Spleen (tissue), 11 donors: ENCODE results near the gene KRTAP12-4. TPM values are rescaled to one million over a fixed set of nuclear protein-coding genes. Genes with fewer than 3 reads are reported as not detected.
A peak's percentile ranks its signal among the peaks of the same experiment; 100 is the strongest.

ENCODE experiments used
- DNase-seq: peaks from one replicate; pipeline ENCODE4 v3.0.0-alpha.2; 2020
- H3K27ac ChIP-seq, 8 donors: fragments of 200-600 bp; sonication (generic) in 7 of 8; 1 replicate in 4 of 8; 2 replicates in 4 of 8; pipeline versions ENCODE4 v1.5.0 to v1.8.0; 2016 to 2021; ENCODE audit warnings: inconsistent platforms in 4 of 8, mild to moderate bottlenecking in 4 of 8, moderate library complexity in 1 of 8
- H3K27me3 ChIP-seq, 7 donors: fragments of 200-600 bp; sonication (generic) in 6 of 7; replicated peaks in 1 of 7; 1 replicate in 4 of 7; 2 replicates in 3 of 7; pipeline versions ENCODE4 v1.5.0 to v1.8.0; 2016 to 2021; ENCODE audit warnings: inconsistent platforms in 3 of 7, mild to moderate bottlenecking in 1 of 7
- H3K36me3 ChIP-seq, 6 donors: fragments of 200-600 bp; sonication (generic) in 5 of 6; 1 replicate in 4 of 6; 2 replicates in 2 of 6; pipeline versions ENCODE4 v1.5.0 to v1.8.0; 2016 to 2021; ENCODE audit warnings: inconsistent platforms in 2 of 6
- H3K4me1 ChIP-seq, 6 donors: fragments of 200-600 bp; sonication (generic) in 5 of 6; 1 replicate in 3 of 6; 2 replicates in 3 of 6; pipeline versions ENCODE4 v1.5.0 to v1.8.0; 2016 to 2021; ENCODE audit warnings: inconsistent platforms in 3 of 6
- H3K4me3 ChIP-seq, 8 donors: fragments of 200-600 bp; sonication (generic) in 7 of 8; 1 replicate in 4 of 8; 2 replicates in 4 of 8; pipeline versions ENCODE4 v1.5.0 to v1.8.0; 2016 to 2021; ENCODE audit warnings: inconsistent platforms in 4 of 8, mild to moderate bottlenecking in 4 of 8, moderate library complexity in 2 of 8
- H3K9me3 ChIP-seq, 8 donors: fragments of 200-600 bp; sonication (generic) in 7 of 8; 1 replicate in 4 of 8; 2 replicates in 4 of 8; pipeline versions ENCODE4 v1.5.0 to v1.8.0; 2016 to 2021; ENCODE audit warnings: inconsistent platforms in 4 of 8
- POLR2A ChIP-seq, 3 donors: fragments of 450-650 bp; IDR thresholded peaks; one replicate each; pipeline ENCODE4 v1.5.1; 2017; ENCODE audit warnings: antibody characterized with exemption in 3 of 3, mild to moderate bottlenecking in 1 of 3
- POLR2AphosphoS5 ChIP-seq, 3 donors: sonication (generic); formaldehyde crosslinking; IDR thresholded peaks; one replicate each; pipeline ENCODE4 v1.5.1; 2017; ENCODE audit warnings: antibody characterized with exemption in 3 of 3
- WGBS, 5 donors: extraction: QIAGEN DNeasy Blood & Tissue Kit in 3 of 5; methylation state at CpG; one replicate each; pipeline versions ENCODE4 v1.1.5 to v1.1.7; 2013 to 2018; 5-methylcytosine and 5-hydroxymethylcytosine counted together
- intact Hi-C: fragments of 100-400 bp; cut with DNase I; formaldehyde crosslinking; loops from one replicate; pipeline ENCODE4 v1.15.0; 2023; ENCODE audit warnings: low total_unique reads
- polyA plus RNA-seq, 3 donors: library from polyadenylated mRNA; stranded (reverse); fragments of 200-250 nt; gene quantifications; one replicate each; pipeline ENCODE4 v1.2.1, GENCODE V29; 2013
- total RNA-seq, 7 donors: library from RNA; depleted of rRNA in 3 of 7; stranded (reverse); fragments of >200 nt in 3 of 7; fragmentation: NEBNext Ultra II Directional in 4 of 7; extraction: Animal tissue kit (Norgen Biotek cat#: 25700) in 4 of 7; gene quantifications; one replicate each; pipeline versions ENCODE4 v1.1.0 to v1.2.1, GENCODE V29; 2016 to 2021
- TF ChIP-seq, protein P1 (sequence below), 11 experiments: fragments of 200-600 bp in 7 of 11; fragments of 450-650 bp in 4 of 11; sonication (generic) in 4 of 11; IDR thresholded peaks in 8 of 11; conservative IDR thresholded peaks in 3 of 11; 1 replicate in 7 of 11; 2 replicates in 4 of 11; pipeline versions ENCODE4 v1.4.0 to v1.8.0; 2016 to 2021; ENCODE audit warnings: antibody characterized with exemption in 11 of 11, inconsistent platforms in 4 of 11, mild to moderate bottlenecking in 1 of 11
- donor health status: healthy with polysubstance abuse.
- donor health status: DM: no; HTN: no; CAD: no; lungs with moderate emphysema.
- donor health status: DM: no; HTN: no; CAD: no.
- donor health status: Bipolar disorder and iron deficiency.
- donor health status: healthy.
- donor health status: DM: no; HTN: no; CAD: no.
- donor health status: DM: yes; HTN: yes; CAD: no.

Gene KRTAP12-4
- total and polyA plus RNA-seq, 10 donors = not detected

DNA sequence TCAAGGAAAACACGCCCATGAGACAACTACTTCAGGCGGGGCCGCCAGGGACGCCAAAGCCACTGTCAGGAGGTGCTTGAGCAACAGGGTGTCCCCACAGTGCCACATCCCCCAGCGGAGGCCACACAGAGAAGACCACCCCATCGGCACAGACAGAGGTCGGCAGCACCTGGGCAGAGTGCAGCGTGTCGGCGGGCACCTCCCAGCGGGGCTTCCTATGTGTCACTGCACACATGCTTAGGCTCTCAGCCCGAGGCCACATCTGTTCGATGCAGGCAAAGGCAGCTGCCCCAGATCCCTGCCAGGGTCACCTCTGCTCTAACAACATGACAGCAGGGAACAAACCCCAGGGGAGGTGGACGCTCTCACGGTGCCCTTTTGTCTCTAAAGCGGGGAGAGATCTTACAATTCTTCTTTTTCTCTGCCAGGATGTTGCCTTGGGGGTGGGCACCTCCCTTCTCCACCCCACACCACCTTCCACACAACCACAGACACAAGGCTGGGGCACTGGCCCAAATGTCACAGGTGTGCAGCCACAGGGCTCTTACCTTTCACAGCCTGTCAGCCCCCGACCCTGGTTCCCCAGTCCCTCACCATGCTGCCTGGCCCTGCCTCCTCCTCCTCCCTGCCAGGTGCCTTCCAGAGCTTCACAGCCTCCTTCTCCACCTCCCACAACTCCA lies 38.4 kb downstream of the KRTAP12-4 start:
- no peak overlapping the region for H3K4me3 ChIP-seq
- H3K4me1 ChIP-seq = peaks cover 0 to 18% (median 5%) of the 10 kb centered on the region in 6 donors
- H3K36me3 ChIP-seq = no peaks in the 10 kb centered on the region
- H3K27ac ChIP-seq = no peak overlapping the region
- intact Hi-C loops = no loop called here
- 75 to 84% (median 81%) methylated on average over 12 to 17 of the region's 17 CpGs for WGBS, 5 donors
- H3K27me3 ChIP-seq = peaks cover 0 to 41% (median 0%) of the 10 kb centered on the region in 7 donors
- peaks cover 0 to 28% (median 26%) of the 10 kb centered on the region in 8 donors for H3K9me3 ChIP-seq
- TF ChIP-seq, protein P1, sequence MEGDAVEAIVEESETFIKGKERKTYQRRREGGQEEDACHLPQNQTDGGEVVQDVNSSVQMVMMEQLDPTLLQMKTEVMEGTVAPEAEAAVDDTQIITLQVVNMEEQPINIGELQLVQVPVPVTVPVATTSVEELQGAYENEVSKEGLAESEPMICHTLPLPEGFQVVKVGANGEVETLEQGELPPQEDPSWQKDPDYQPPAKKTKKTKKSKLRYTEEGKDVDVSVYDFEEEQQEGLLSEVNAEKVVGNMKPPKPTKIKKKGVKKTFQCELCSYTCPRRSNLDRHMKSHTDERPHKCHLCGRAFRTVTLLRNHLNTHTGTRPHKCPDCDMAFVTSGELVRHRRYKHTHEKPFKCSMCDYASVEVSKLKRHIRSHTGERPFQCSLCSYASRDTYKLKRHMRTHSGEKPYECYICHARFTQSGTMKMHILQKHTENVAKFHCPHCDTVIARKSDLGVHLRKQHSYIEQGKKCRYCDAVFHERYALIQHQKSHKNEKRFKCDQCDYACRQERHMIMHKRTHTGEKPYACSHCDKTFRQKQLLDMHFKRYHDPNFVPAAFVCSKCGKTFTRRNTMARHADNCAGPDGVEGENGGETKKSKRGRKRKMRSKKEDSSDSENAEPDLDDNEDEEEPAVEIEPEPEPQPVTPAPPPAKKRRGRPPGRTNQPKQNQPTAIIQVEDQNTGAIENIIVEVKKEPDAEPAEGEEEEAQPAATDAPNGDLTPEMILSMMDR (IDR thresholded peaks at IDR 0.05 in 8 of 11, conservative IDR thresholded peaks at IDR 0.05 in 3 of 11) = no peak
- TF ChIP-seq POLR2AphosphoS5 (IDR thresholded peaks at IDR 0.05) = no peak
- no peak for TF ChIP-seq POLR2A (IDR thresholded peaks at IDR 0.05)
- peak; percentile 64 for DNase-seq

DNA sequence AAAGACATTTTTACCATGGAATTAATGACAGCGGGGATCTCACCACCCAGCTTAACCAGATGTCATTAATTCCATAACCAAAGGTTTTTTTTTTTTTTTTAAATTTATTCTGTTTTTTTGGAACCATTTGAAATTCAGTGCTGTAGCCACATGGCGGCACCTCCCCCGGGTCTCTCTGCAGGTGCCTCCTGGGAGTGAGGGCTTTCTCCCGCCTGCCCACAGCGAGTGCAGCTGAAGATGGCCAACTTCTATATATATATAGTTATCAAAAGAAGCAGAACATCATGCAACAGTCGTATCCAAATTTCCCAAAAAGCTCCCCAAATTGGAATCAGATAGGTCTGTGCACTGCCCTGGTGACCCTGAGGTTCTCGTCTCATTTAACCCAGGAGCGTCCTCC lies 39.0 kb downstream of the KRTAP12-4 start:
- no peaks in the 10 kb centered on the region for H3K36me3 ChIP-seq
- peaks cover 0 to 18% (median 5%) of the 10 kb centered on the region in 6 donors for H3K4me1 ChIP-seq
- no peak overlapping the region for H3K4me3 ChIP-seq
- TF ChIP-seq POLR2AphosphoS5 (IDR thresholded peaks at IDR 0.05) (no peak), POLR2A (IDR thresholded peaks at IDR 0.05) (no peak)
- TF ChIP-seq, protein P1 (IDR thresholded peaks at IDR 0.05 in 8 of 11, conservative IDR thresholded peaks at IDR 0.05 in 3 of 11) = no peak
- intact Hi-C loops = no loop called here
- DNase-seq = no peak
- 77 to 85% (median 83%) methylated on average over 8 of the region's 8 CpGs for whole genome bisulfite sequencing, 5 donors
- H3K9me3 ChIP-seq = peaks cover 0 to 30% (median 27%) of the 10 kb centered on the region in 8 donors
- H3K27ac ChIP-seq = no peak overlapping the region
- H3K27me3 ChIP-seq = peaks cover 0 to 41% (median 0%) of the 10 kb centered on the region in 7 donors

- TF ChIP-seq, protein P1 (IDR thresholded peaks at IDR 0.05 in 8 of 11, conservative IDR thresholded peaks at IDR 0.05 in 3 of 11) = no peak
- TF ChIP-seq POLR2AphosphoS5 (IDR thresholded peaks at IDR 0.05) = no peak
- TF ChIP-seq POLR2A (IDR thresholded peaks at IDR 0.05) = no peak
Observed at GRCh38 chr21:44614961-44615391, 39.5 kb downstream of the KRTAP12-4 start.

GRCh38 chr21:44614161-44614631 lies 40.3 kb downstream of the KRTAP12-4 start:
- Histone ChIP-seq H3K27me3 (peaks cover 0 to 41% (median 0%) of the 10 kb centered on the region in 7 donors), H3K4me3 (no peak overlapping the region), H3K27ac (no peak overlapping the region), H3K36me3 (no peaks in the 10 kb centered on the region), H3K9me3 (peaks cover 0 to 31% (median 29%) of the 10 kb centered on the region in 8 donors), H3K4me1 (peaks cover 0 to 11% (median 4%) of the 10 kb centered on the region in 6 donors)
- TF ChIP-seq, protein P1 (IDR thresholded peaks at IDR 0.05 in 8 of 11, conservative IDR thresholded peaks at IDR 0.05 in 3 of 11) = no peak
- TF ChIP-seq POLR2AphosphoS5 (IDR thresholded peaks at IDR 0.05) (no peak), POLR2A (IDR thresholded peaks at IDR 0.05) (no peak)
- WGBS, 5 donors = 83 to 88% (median 85%) methylated on average over 19 to 20 of the region's 20 CpGs
- intact Hi-C loops = no loop called here
- DNase-seq = no peak

More at GRCh38 chr21:44614961-44615391, 39.5 kb downstream of the KRTAP12-4 start:
- H3K4me1 ChIP-seq = peaks cover 0 to 18% (median 5%) of the 10 kb centered on the region in 6 donors
- WGBS, 5 donors = 90 to 94% (median 91%) methylated on average over 28 of the region's 28 CpGs
- H3K9me3 ChIP-seq = peaks cover 0 to 30% (median 27%) of the 10 kb centered on the region in 8 donors
- peaks cover 0 to 41% (median 0%) of the 10 kb centered on the region in 7 donors for H3K27me3 ChIP-seq
- H3K36me3 ChIP-seq = no peaks in the 10 kb centered on the region
- no peak overlapping the region for H3K27ac ChIP-seq
- intact Hi-C loops = no loop called here
- no peak for DNase-seq
- no peak overlapping the region for H3K4me3 ChIP-seq
